IMR-90 (cell line): ENCODE data around the gene KIAA0513. TPM values are rescaled to one million over a fixed set of nuclear protein-coding genes. Genes with fewer than 3 reads are reported as not detected.

Experiments used
- ATAC-seq: fragments of 200-7000 bp; cut with Tn5 transposase; 2 replicates; pipeline ENCODE4 v1.9.1; 2020; ENCODE audit warnings: low read depth, mild to moderate bottlenecking, moderate library complexity
- BruUV-seq: library from RNA; stranded (reverse); fragments of 400-500 nt; replicated peaks from 2 replicates; lab custom pipeline; 2021; lab: Mats Ljungman, UMichigan
- CTCF ChIA-PET: fragments of 300-600 bp; formaldehyde crosslinking; extraction: SDS; loops from one replicate; lab custom pipeline; 2021; ENCODE audit warnings: antibody characterized with exemption; lab: Yijun Ruan, JAX
- POLR2A ChIA-PET: fragments of 300-600 bp; sonication (Branson Sonifier 250); formaldehyde crosslinking; loops from one replicate; lab custom pipeline; 2022; ENCODE audit warnings: antibody characterized with exemption; ENCODE audit not compliant: unreplicated experiment; lab: Charles Lee
- DNase-seq: peaks from one replicate; pipeline ENCODE4 v3.0.0; 2013
- H2AFZ ChIP-seq: replicated peaks from 2 replicates; pipeline ENCODE3; 2013; ENCODE audit warnings: low read length, mild to moderate bottlenecking; ENCODE audit not compliant: poor library complexity
- H2AK5ac ChIP-seq: 2 replicates; pipeline ENCODE4 v1.6.1; 2013; ENCODE audit warnings: low read depth, low read length, inconsistent platforms
- H2AK9ac ChIP-seq: replicated peaks from 2 replicates; pipeline ENCODE3; 2013; ENCODE audit warnings: mild to moderate bottlenecking, low read depth, low read length, moderate library complexity; ENCODE audit not compliant: poor library complexity
- H2BK120ac ChIP-seq: 2 replicates; pipeline ENCODE4 v1.6.1; 2013; ENCODE audit warnings: low read depth, low read length, inconsistent platforms
- H2BK15ac ChIP-seq: 3 replicates; pipeline ENCODE4 v1.6.1; 2013; ENCODE audit warnings: low read depth, low read length, inconsistent platforms
- H2BK20ac ChIP-seq: 2 replicates; pipeline ENCODE4 v1.6.1; 2013; ENCODE audit warnings: low read depth, mild to moderate bottlenecking, inconsistent platforms, low read length, moderate library complexity
- H2BK5ac ChIP-seq: 2 replicates; pipeline ENCODE4 v1.6.1; 2013; ENCODE audit warnings: mild to moderate bottlenecking, low read depth, low read length, inconsistent platforms; ENCODE audit not compliant: poor library complexity, severe bottlenecking
- H3K14ac ChIP-seq: replicated peaks from 2 replicates; pipeline ENCODE4 v1.6.1; 2013; ENCODE audit warnings: low read depth, low read length, inconsistent platforms
- H3K18ac ChIP-seq: 2 replicates; pipeline ENCODE4 v1.6.1; 2013; ENCODE audit warnings: low read depth, low read length, control low read depth
- H3K23ac ChIP-seq: 2 replicates; pipeline ENCODE4 v1.6.1; 2013; ENCODE audit warnings: low read depth, low read length, inconsistent platforms
- H3K27ac ChIP-seq: 2 replicates; pipeline ENCODE4 v1.5.1; 2013; ENCODE audit warnings: mild to moderate bottlenecking, control low read depth, low read length; ENCODE audit not compliant: insufficient read depth
- H3K27me3 ChIP-seq: 2 replicates; pipeline ENCODE4 v1.6.1; 2013; ENCODE audit warnings: low read length; ENCODE audit not compliant: control insufficient read depth, insufficient read depth
- H3K36me3 ChIP-seq: 2 replicates; pipeline ENCODE4 v1.6.1; 2013; ENCODE audit warnings: low read length, mixed read lengths; ENCODE audit not compliant: control insufficient read depth, insufficient read depth
- H3K4ac ChIP-seq: 2 replicates; pipeline ENCODE4 v1.6.1; 2013; ENCODE audit warnings: low read depth, low read length, inconsistent platforms
- H3K4me1 ChIP-seq: 2 replicates; pipeline ENCODE4 v1.6.1; 2013; ENCODE audit warnings: low read length, mixed read lengths; ENCODE audit not compliant: control insufficient read depth, insufficient read depth
- H3K4me2 ChIP-seq: 2 replicates; pipeline ENCODE4 v1.6.1; 2013; ENCODE audit warnings: low read depth, mild to moderate bottlenecking, control low read depth, low read length, moderate library complexity
- H3K4me3 ChIP-seq: 2 replicates; pipeline ENCODE4 v1.5.1; 2013; ENCODE audit warnings: low read depth, mild to moderate bottlenecking, control low read depth, low read length, moderate library complexity; ENCODE audit not compliant: insufficient read depth
- H3K56ac ChIP-seq: 2 replicates; pipeline ENCODE4 v1.6.1; 2013; ENCODE audit warnings: low read length, inconsistent platforms; ENCODE audit not compliant: insufficient read depth; ENCODE audit errors: extremely low read depth
- H3K79me1 ChIP-seq, 2 experiments: 2 replicates each; pipeline ENCODE4 v1.6.1; 2013; ENCODE audit warnings: low read length in 2 of 2, inconsistent platforms in 1 of 2, low read depth in 1 of 2
- H3K9ac ChIP-seq: 2 replicates; pipeline ENCODE4 v1.6.1; 2013; ENCODE audit warnings: low read depth, low read length, control low read depth
- H3K9me1 ChIP-seq: 2 replicates; pipeline ENCODE4 v1.6.1; 2013; ENCODE audit warnings: low read length, inconsistent platforms; ENCODE audit not compliant: insufficient read depth
- H3K9me3 ChIP-seq: 2 replicates; pipeline ENCODE4 v1.6.1; 2013; ENCODE audit warnings: low read length; ENCODE audit not compliant: control insufficient read depth, insufficient read depth
- H4K20me1 ChIP-seq: 2 replicates; pipeline ENCODE4 v1.6.1; 2013; ENCODE audit warnings: low read length, inconsistent platforms; ENCODE audit not compliant: insufficient read depth
- H4K5ac ChIP-seq: 2 replicates; pipeline ENCODE4 v1.6.1; 2013; ENCODE audit warnings: mild to moderate bottlenecking, low read depth, low read length, control low read depth
- H4K8ac ChIP-seq, 2 experiments: 2 replicates each; pipeline ENCODE4 v1.6.1; 2013; ENCODE audit warnings: low read depth in 2 of 2, low read length in 2 of 2, control low read depth in 1 of 2, inconsistent platforms in 1 of 2
- H4K91ac ChIP-seq: 2 replicates; pipeline ENCODE4 v1.6.1; 2013; ENCODE audit warnings: low read depth, low read length, inconsistent platforms; ENCODE audit not compliant: insufficient read depth
- BHLHE40 ChIP-seq: fragments of 150-350 bp; IDR thresholded peaks from 2 replicates; pipeline ENCODE4 v1.6.1; 2016; ENCODE audit warnings: mild to moderate bottlenecking, low read depth, low read length
- CEBPB ChIP-seq: IDR thresholded peaks from 2 replicates; pipeline ENCODE4 v1.6.1; 2012; ENCODE audit warnings: low read depth, low read length, improper control_type of control experiment
- CHD1 ChIP-seq: IDR thresholded peaks from 2 replicates; pipeline ENCODE4 v1.6.1; 2012; ENCODE audit warnings: low read depth, low read length, improper control_type of control experiment
- CTCF ChIP-seq: conservative IDR thresholded peaks from 2 replicates; pipeline ENCODE4 v1.5.1; 2012; ENCODE audit warnings: mild to moderate bottlenecking, low read depth, low read length, improper control_type of control experiment
- ELK1 ChIP-seq: fragments of 150-350 bp; IDR thresholded peaks from 2 replicates; pipeline ENCODE4 v1.6.1; 2016; ENCODE audit warnings: low read depth, mild to moderate bottlenecking, low read length, moderate library complexity, borderline replicate concordance
- FOS ChIP-seq: fragments of 150-350 bp; IDR thresholded peaks from 2 replicates; pipeline ENCODE4 v1.6.1; 2016; ENCODE audit warnings: low read depth, low read length
- MAFK ChIP-seq: IDR thresholded peaks from 2 replicates; pipeline ENCODE4 v1.6.1; 2012; ENCODE audit warnings: low read depth, low read length, improper control_type of control experiment
- MAZ ChIP-seq: IDR thresholded peaks from 2 replicates; pipeline ENCODE4 v1.6.1; 2012; ENCODE audit warnings: low read depth, mild to moderate bottlenecking, low read length, improper control_type of control experiment, moderate library complexity, borderline replicate concordance
- MXI1 ChIP-seq: IDR thresholded peaks from 2 replicates; pipeline ENCODE4 v1.6.1; 2012; ENCODE audit warnings: low read depth, mild to moderate bottlenecking, low read length, moderate library complexity, borderline replicate concordance
- NFE2L2 ChIP-seq: fragments of 150-350 bp; IDR thresholded peaks from 2 replicates; pipeline ENCODE4 v1.6.1; 2016; ENCODE audit warnings: low read depth, mild to moderate bottlenecking, low read length
- POLR2A ChIP-seq: IDR thresholded peaks from 2 replicates; pipeline ENCODE4 v1.6.1; 2012; ENCODE audit warnings: mild to moderate bottlenecking, low read depth, low read length
- RAD21 ChIP-seq: IDR thresholded peaks from 2 replicates; pipeline ENCODE4 v1.6.1; 2012; ENCODE audit warnings: low read length, improper control_type of control experiment
- RCOR1 ChIP-seq: IDR thresholded peaks from 2 replicates; pipeline ENCODE4 v1.6.1; 2012; ENCODE audit warnings: mild to moderate bottlenecking, low read length, improper control_type of control experiment; ENCODE audit not compliant: insufficient replicate concordance
- RFX5 ChIP-seq: IDR thresholded peaks from 2 replicates; pipeline ENCODE4 v1.8.0; 2012; ENCODE audit warnings: low read depth, mild to moderate bottlenecking, low read length, moderate library complexity
- SMC3 ChIP-seq: fragments of 150-350 bp; IDR thresholded peaks from 2 replicates; pipeline ENCODE4 v1.6.1; 2016; ENCODE audit warnings: low read depth, mild to moderate bottlenecking, antibody characterized with exemption, low read length, moderate library complexity
- USF2 ChIP-seq: fragments of 150-350 bp; IDR thresholded peaks from 2 replicates; pipeline ENCODE4 v1.6.1; 2017; ENCODE audit warnings: mild to moderate bottlenecking, antibody characterized with exemption, low read length, low read depth
- WGBS, 2 experiments: methylation state at CpG; one replicate each; pipeline versions ENCODE4 v1.1.5 to v1.1.7; 2013; ENCODE audit warnings: missing lambda C conversion rate in 2 of 2; ENCODE audit not compliant: insufficient read length in 1 of 2; ENCODE audit errors: extremely low coverage in 2 of 2; 5-methylcytosine and 5-hydroxymethylcytosine counted together
- dilution Hi-C: fragments of 300-500 bp; cut with HindIII; formaldehyde crosslinking; loops from one replicate; pipeline ENCODE4 v1.14.3; 2018; ENCODE audit warnings: low sequenced_read_pairs; ENCODE audit not compliant: unreplicated experiment
- in situ Hi-C: fragments of 300-500 bp; cut with MboI; formaldehyde crosslinking; loops from 3 replicates; pipeline ENCODE4 v1.14.3; 2019; ENCODE audit warnings: low sequenced_read_pairs, inconsistent platforms, mixed read lengths
- intact Hi-C: fragments of 100-400 bp; cut with micrococcal nuclease; formaldehyde crosslinking; loops from 2 replicates; pipeline ENCODE4 v1.10.0; 2022
- polyA plus RNA-seq, 3 experiments: library from polyadenylated mRNA; depleted of rRNA; stranded (reverse); fragments of >200 nt; gene quantifications; 2 replicates each; pipeline ENCODE4 v1.2.3, GENCODE V29; 2012; ENCODE audit warnings: low replicate concordance in 1 of 3
- total RNA-seq: library from RNA; depleted of rRNA; stranded (reverse); fragments of >200 nt; gene quantifications from 2 replicates; pipeline ENCODE4 v1.2.3, GENCODE V29; 2012

Gene KIAA0513
- total and polyA plus RNA-seq, 2 of the 4 experiments (the other 2 are of a cell fraction), result 9.5 TPM

- no peak overlapping the region for H4K91ac ChIP-seq
- no peak overlapping the region for H2BK15ac ChIP-seq
- no peaks in the 10 kb centered on the region for H3K36me3 ChIP-seq
- dilution Hi-C loops, result no loop called here
- no peak overlapping the region for H3K27ac ChIP-seq
- intact Hi-C loops, result no loop called here
- in situ Hi-C loops, result loop anchor here (10.0 kb wide), 1 partner anchor 497 kb away; the partner anchor contains the start of gene GSE1
- no peak for ATAC-seq
- H4K8ac ChIP-seq, result no peak overlapping the region
- TF ChIP-seq CTCF (no peak), RCOR1 (no peak), USF2 (no peak), NFE2L2 (no peak), SMC3 (no peak), POLR2A (no peak), ELK1 (no peak), MAFK (no peak), MXI1 (no peak), CEBPB (no peak), MAZ (no peak), BHLHE40 (no peak), CHD1 (no peak), RFX5 (no peak), RAD21 (no peak), FOS (no peak)
- H2BK20ac ChIP-seq, result no peak overlapping the region
- no peak overlapping the region for H3K4me2 ChIP-seq
- H3K9ac ChIP-seq, result no peak overlapping the region
- H2AK5ac ChIP-seq, result no peak overlapping the region
- no peak for DNase-seq
- no peaks in the 10 kb centered on the region for H3K4me1 ChIP-seq
- BruUV-seq, result no TSS peak
- H3K23ac ChIP-seq, result no peak overlapping the region
- H3K79me1 ChIP-seq, result no peaks in the 10 kb centered on the region
- H3K18ac ChIP-seq, result no peak overlapping the region
- H4K5ac ChIP-seq, result no peak overlapping the region
- no peak overlapping the region for H2AFZ ChIP-seq
- H3K14ac ChIP-seq, result no peak overlapping the region
- H3K56ac ChIP-seq, result no peak overlapping the region
- no peaks in the 10 kb centered on the region for H3K9me1 ChIP-seq
- H3K9me3 ChIP-seq, result no peaks in the 10 kb centered on the region
- H2BK5ac ChIP-seq, result no peak overlapping the region
- no peak overlapping the region for H2AK9ac ChIP-seq
- H3K27me3 ChIP-seq, result no peaks in the 10 kb centered on the region
- CTCF ChIA-PET, result interaction anchor here (0.6 kb wide), 1 partner anchor 11 kb away, joined by 4 read pairs; no protein-coding TSS in a partner anchor
- H4K20me1 ChIP-seq, result peaks cover 5% of the 10 kb centered on the region
- 86% methylated on average over 4 of the region's 12 CpGs; no CpG with 5 or more reads in 1 of the 2 experiments for WGBS, 2 experiments
- POLR2A ChIA-PET, result no interaction called here
- no peak overlapping the region for H3K4ac ChIP-seq
- H2BK120ac ChIP-seq, result no peak overlapping the region
- H3K4me3 ChIP-seq, result no peak overlapping the region
Observed at GRCh38 chr16:85117418-85117817, 89.8 kb downstream of the KIAA0513 start.
